ENCODE results near the gene CYTH4.

The CYTH4 gene

GRCh38 chr22:37329238-37330140 is 47.2 kb downstream of the CYTH4 start:
- DNase-seq (ENCODE audit: low read depth, low spot score): no peak

- DNase-seq (ENCODE audit: low read depth, low spot score): no peak
These were observed 48.1 kb downstream of the CYTH4 start for GRCh38 chr22:37330200-37331033.

- no peak for DNase-seq (ENCODE audit: low read depth, low spot score)
These were observed 48.7 kb downstream of the CYTH4 start for GRCh38 chr22:37331034-37331428.

- DNase-seq (ENCODE audit: low read depth, low spot score): no peak
These were observed 49.7 kb downstream of the CYTH4 start for GRCh38 chr22:37331856-37332536.

- DNase-seq (ENCODE audit: low read depth, low spot score): no peak
These were observed 51.6 kb downstream of the CYTH4 start for GRCh38 chr22:37333724-37334460.

- no peak for DNase-seq (ENCODE audit: low read depth, low spot score)
These were observed 52.2 kb downstream of the CYTH4 start for GRCh38 chr22:37334461-37334858.

- no peak for DNase-seq (ENCODE audit: low read depth, low spot score)
These were observed 52.8 kb downstream of the CYTH4 start for GRCh38 chr22:37334859-37335805.

GRCh38 chr22:37335806-37336199 is 53.5 kb downstream of the CYTH4 start:
- no peak for DNase-seq (ENCODE audit: low read depth, low spot score)

- DNase-seq (ENCODE audit: low read depth, low spot score): no peak
These were observed 54.3 kb downstream of the CYTH4 start for GRCh38 chr22:37336579-37336978.

GRCh38 chr22:37337204-37337943 is 55.1 kb downstream of the CYTH4 start:
- DNase-seq (ENCODE audit: low read depth, low spot score): no peak

GRCh38 chr22:37338539-37339246 is 56.4 kb downstream of the CYTH4 start:
- DNase-seq (ENCODE audit: low read depth, low spot score): no peak

GRCh38 chr22:37340331-37341262 is 58.3 kb downstream of the CYTH4 start:
- DNase-seq (ENCODE audit: low read depth, low spot score): no peak

GRCh38 chr22:37342065-37342464 is 59.8 kb downstream of the CYTH4 start:
- DNase-seq (ENCODE audit: low read depth, low spot score): no peak

GRCh38 chr22:37343348-37343747 is 61.0 kb downstream of the CYTH4 start:
- DNase-seq (ENCODE audit: low read depth, low spot score): no peak

GRCh38 chr22:37343863-37344734 is 61.8 kb downstream of the CYTH4 start:
- DNase-seq (ENCODE audit: low read depth, low spot score): no peak

GRCh38 chr22:37344735-37345449 is 62.6 kb downstream of the CYTH4 start:
- DNase-seq (ENCODE audit: low read depth, low spot score): no peak
